ENCODE data around the gene FTCDNL1. TPM values are rescaled to one million over a fixed set of nuclear protein-coding genes. Genes with fewer than 3 reads are reported as not detected.

FTCDNL1 gene
- polyA plus RNA-seq, 1 of the 3 experiments (the other 2 are of a cell fraction) = not detected

DNA sequence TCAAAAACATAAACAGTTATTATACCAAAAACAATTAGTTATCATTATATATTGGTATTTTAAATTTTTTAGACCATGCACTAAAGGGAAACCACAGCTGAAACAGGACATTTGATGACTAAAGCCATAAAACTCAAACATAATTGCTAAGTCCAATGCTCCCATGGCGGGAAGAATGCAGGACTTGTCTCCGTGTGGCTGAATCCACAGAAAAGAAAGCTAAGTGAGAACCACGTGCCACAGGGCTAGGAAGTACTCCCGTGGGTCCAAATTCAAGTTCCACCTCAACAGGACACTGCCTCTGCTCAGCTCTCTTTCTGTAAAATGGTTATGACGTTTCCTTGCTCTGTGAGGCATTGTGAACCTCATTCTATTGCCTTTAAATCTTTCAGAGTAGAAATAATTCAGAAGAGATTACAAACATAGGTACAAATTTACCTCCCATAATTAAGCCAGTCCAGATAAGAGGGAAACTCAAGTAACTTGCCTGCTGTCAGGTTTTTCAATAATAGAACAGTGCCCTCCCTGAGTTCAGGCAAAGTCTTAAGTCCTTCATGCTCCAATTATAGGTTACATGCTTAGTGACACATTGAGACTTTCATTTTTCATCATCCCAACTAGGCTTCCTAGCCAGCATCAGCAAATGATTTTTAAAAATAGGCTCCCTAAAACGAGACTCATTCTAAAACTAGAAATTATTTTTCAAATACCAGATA is 36.7 kb downstream of the FTCDNL1 start (continued):
- TF ChIP-seq ELF1 (IDR thresholded peaks at IDR 0.05) (no peak), NFIC (IDR thresholded peaks at IDR 0.05; ENCODE audit: borderline replicate concordance) (no peak)
- TF ChIP-seq, protein P1, sequence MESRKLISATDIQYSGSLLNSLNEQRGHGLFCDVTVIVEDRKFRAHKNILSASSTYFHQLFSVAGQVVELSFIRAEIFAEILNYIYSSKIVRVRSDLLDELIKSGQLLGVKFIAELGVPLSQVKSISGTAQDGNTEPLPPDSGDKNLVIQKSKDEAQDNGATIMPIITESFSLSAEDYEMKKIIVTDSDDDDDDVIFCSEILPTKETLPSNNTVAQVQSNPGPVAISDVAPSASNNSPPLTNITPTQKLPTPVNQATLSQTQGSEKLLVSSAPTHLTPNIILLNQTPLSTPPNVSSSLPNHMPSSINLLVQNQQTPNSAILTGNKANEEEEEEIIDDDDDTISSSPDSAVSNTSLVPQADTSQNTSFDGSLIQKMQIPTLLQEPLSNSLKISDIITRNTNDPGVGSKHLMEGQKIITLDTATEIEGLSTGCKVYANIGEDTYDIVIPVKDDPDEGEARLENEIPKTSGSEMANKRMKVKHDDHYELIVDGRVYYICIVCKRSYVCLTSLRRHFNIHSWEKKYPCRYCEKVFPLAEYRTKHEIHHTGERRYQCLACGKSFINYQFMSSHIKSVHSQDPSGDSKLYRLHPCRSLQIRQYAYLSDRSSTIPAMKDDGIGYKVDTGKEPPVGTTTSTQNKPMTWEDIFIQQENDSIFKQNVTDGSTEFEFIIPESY (IDR thresholded peaks at IDR 0.05; ENCODE audit: borderline replicate concordance, low read depth) = no peak

DNA sequence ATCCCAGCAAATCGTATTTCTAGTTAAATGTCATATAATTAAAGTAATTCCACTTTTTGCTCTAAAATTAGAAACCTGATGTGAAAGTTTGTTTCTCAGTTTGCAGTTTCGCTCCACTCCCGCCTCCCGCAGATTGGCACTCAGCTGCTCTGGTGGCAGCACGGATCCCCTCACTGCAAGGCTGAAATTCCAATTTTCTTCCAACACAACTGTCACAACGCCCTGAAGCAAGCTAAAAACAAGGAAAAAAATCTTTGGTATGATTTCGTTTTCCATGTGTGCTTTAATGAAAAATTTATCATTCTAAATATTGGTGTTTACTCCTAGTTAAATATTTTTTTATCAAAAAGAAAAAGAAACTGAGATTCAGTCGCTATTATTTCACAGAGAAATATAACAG is 38.5 kb downstream of the FTCDNL1 start:
- no peaks in the 10 kb centered on the region for H3F3A ChIP-seq (replicated peaks; ENCODE audit: insufficient read depth)
- DNase-seq = no peak
- CTCF ChIA-PET = interaction anchor here (1.2 kb wide), 1 partner anchor 55 kb away, joined by 3 read pairs; no protein-coding TSS in a partner anchor

DNA sequence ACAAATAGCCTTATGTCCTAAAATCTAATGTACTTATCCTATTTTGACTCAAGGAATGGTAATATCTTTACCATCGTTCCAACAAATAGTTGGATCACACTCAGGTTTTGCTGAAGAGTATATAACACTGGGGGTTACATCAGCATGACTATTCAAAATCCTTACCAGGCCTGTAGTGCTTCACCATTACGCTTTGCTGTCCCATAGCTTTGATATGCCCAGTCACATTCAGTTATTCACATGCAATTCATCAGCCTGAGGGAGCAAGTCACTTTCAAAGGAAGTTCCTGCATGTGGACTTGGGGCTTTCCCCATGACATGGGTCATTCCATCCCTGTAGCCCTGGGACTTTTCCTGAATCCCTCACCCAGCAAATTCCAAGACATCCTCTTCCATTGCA is 39.6 kb downstream of the FTCDNL1 start:
- H3K4me2 ChIP-seq = no peak overlapping the region
- peaks cover 3% of the 10 kb centered on the region; the same call in 1 of the 2 replicates for H3K9me2 ChIP-seq
- no peak overlapping the region for H3K9ac ChIP-seq
- no peak for DNase-seq
- no peaks in the 10 kb centered on the region for H3K79me2 ChIP-seq (ENCODE audit: insufficient read depth)
- H3K36me3 ChIP-seq (replicated peaks in 1 of 2; ENCODE audit: control insufficient read depth in 1 of 2, insufficient read depth in 2 of 2, low read length in 1 of 2) = no peaks in the 10 kb centered on the region
- ChIA-PET CTCF (interaction anchor here (1.2 to 1.6 kb wide), 2 partner anchors 9 to 54 kb away, joined by 3 read pairs; no protein-coding TSS in a partner anchor), POLR2A (no interaction called here)
- no peak for TF ChIP-seq RFX5 (IDR thresholded peaks at IDR 0.05; ENCODE audit: low read length)
- no peak for TF ChIP-seq POLR2AphosphoS5 (IDR thresholded peaks at IDR 0.05; ENCODE audit: low read depth, low read length)
- TF ChIP-seq TCF12 (IDR thresholded peaks at IDR 0.05) = no peak
- H3K27me3 ChIP-seq (ENCODE audit: insufficient read depth) = peaks cover 22% of the 10 kb centered on the region
- H3K9me3 ChIP-seq = no peaks in the 10 kb centered on the region
- no peaks in the 10 kb centered on the region for H3F3A ChIP-seq (replicated peaks; ENCODE audit: insufficient read depth)
- no peaks in the 10 kb centered on the region for H4K20me1 ChIP-seq (ENCODE audit: insufficient read depth)
- WGBS (ENCODE audit: low lambda C conversion rate) = 1% methylated on average over 2 of the region's 2 CpGs
- no peak overlapping the region for H2AFZ ChIP-seq (ENCODE audit: low read depth)
- no peaks in the 10 kb centered on the region for H3K4me1 ChIP-seq (ENCODE audit: control insufficient read depth in 1 of 2, insufficient read depth in 2 of 2, low read depth in 1 of 2, low read length in 1 of 2)
- H3K27ac ChIP-seq (ENCODE audit: low read depth in 2 of 2, low read length in 1 of 2) = no peak overlapping the region
- H3K4me3 ChIP-seq (ENCODE audit: low read depth in 2 of 2, low read length in 1 of 2) = no peak overlapping the region

More for the DNA sequence above, 38.5 kb downstream of the FTCDNL1 start:
- Histone ChIP-seq H3K9ac (no peak overlapping the region), H2AFZ (ENCODE audit: low read depth) (no peak overlapping the region), H3K36me3 (replicated peaks in 1 of 2; ENCODE audit: control insufficient read depth in 1 of 2, insufficient read depth in 2 of 2, low read length in 1 of 2) (no peaks in the 10 kb centered on the region), H3K4me1 (ENCODE audit: control insufficient read depth in 1 of 2, insufficient read depth in 2 of 2, low read depth in 1 of 2, low read length in 1 of 2) (no peaks in the 10 kb centered on the region), H3K4me3 (ENCODE audit: low read depth in 2 of 2, low read length in 1 of 2) (no peak overlapping the region), H3K9me3 (no peaks in the 10 kb centered on the region), H3K9me2 (peaks cover 3% of the 10 kb centered on the region; the same call in 1 of the 2 replicates), H3K79me2 (ENCODE audit: insufficient read depth) (no peaks in the 10 kb centered on the region), H3K4me2 (no peak overlapping the region), H3K27me3 (ENCODE audit: insufficient read depth) (peaks cover 22% of the 10 kb centered on the region), H3K27ac (ENCODE audit: low read depth in 2 of 2, low read length in 1 of 2) (no peak overlapping the region), H4K20me1 (ENCODE audit: insufficient read depth) (no peaks in the 10 kb centered on the region)
- TF ChIP-seq, protein P1 (IDR thresholded peaks at IDR 0.05; ENCODE audit: borderline replicate concordance, low read depth) = no peak
- no peak for TF ChIP-seq RXRA (IDR thresholded peaks at IDR 0.05; ENCODE audit: borderline replicate concordance, low read depth)
- POLR2A ChIA-PET = no interaction called here
- 30% methylated on average over 8 of the region's 8 CpGs for WGBS (ENCODE audit: low lambda C conversion rate)

Measured in SK-N-SH (cell line).